BJ (cell line): ENCODE measurements around the gene TBXAS1. TPM values are rescaled to one million over a fixed set of nuclear protein-coding genes. Genes with fewer than 3 reads are reported as not detected.

ENCODE experiments used
- CTCF ChIA-PET: fragments of 350-600 bp; formaldehyde crosslinking; extraction: SDS; loops from one replicate; lab custom pipeline; 2021; ENCODE audit warnings: antibody characterized with exemption, inconsistent platforms; lab: Yijun Ruan, JAX
- POLR2A ChIA-PET: fragments of 300-600 bp; sonication (Branson Sonifier 250); formaldehyde crosslinking; extraction: SDS; loops from one replicate; lab custom pipeline; 2021; ENCODE audit warnings: antibody characterized with exemption; lab: Charles Lee
- DNase-seq: peaks from one replicate; pipeline ENCODE4 v3.0.0-alpha.2; 2011; ENCODE audit warnings: low read depth
- H3K27me3 ChIP-seq: 2 replicates; pipeline ENCODE4 v1.6.0; 2011; ENCODE audit warnings: low read length; ENCODE audit not compliant: control insufficient read depth, insufficient read depth
- H3K36me3 ChIP-seq: 2 replicates; pipeline ENCODE4 v1.5.1; 2011; ENCODE audit warnings: low read length; ENCODE audit not compliant: control insufficient read depth, insufficient read depth
- H3K4me3 ChIP-seq: 2 replicates; pipeline ENCODE4 v1.5.1; 2011; ENCODE audit warnings: low read depth, mild to moderate bottlenecking, control low read depth, low read length
- CTCF ChIP-seq: IDR thresholded peaks from 2 replicates; pipeline ENCODE4 v1.5.1; 2011; ENCODE audit warnings: low read depth, mild to moderate bottlenecking, control low read depth, inconsistent platforms, low read length, moderate library complexity; ENCODE audit not compliant: insufficient read depth
- polyA plus RNA-seq: library from polyadenylated mRNA; depleted of rRNA; stranded (reverse); fragments of >200 nt; gene quantifications from 2 replicates; pipeline ENCODE4 v1.2.3, GENCODE V29; 2011

Gene TBXAS1
- polyA plus RNA-seq, 1 experiment: 0.16 TPM

- POLR2A ChIA-PET: no interaction called here
Measured at GRCh38 chr7:140041659-140042385, 212.8 kb downstream of the TBXAS1 start.

GRCh38 chr7:140042386-140042670 lies 213.3 kb downstream of the TBXAS1 start:
- POLR2A ChIA-PET: no interaction called here
- TF ChIP-seq CTCF: no peak
- H3K4me3 ChIP-seq: no peak overlapping the region
- CTCF ChIA-PET: interaction anchor here (0.8 kb wide), 1 partner anchor 15 kb away, joined by 3 read pairs; no protein-coding TSS in a partner anchor
- no peak for DNase-seq
- peaks cover 3% of the 10 kb centered on the region; the same call in 1 of the 2 replicates for H3K36me3 ChIP-seq
- H3K27me3 ChIP-seq: no peaks in the 10 kb centered on the region

More at GRCh38 chr7:140041659-140042385, 212.8 kb downstream of the TBXAS1 start:
- peaks cover 5% of the 10 kb centered on the region; the same call in 1 of the 2 replicates for H3K36me3 ChIP-seq
- H3K4me3 ChIP-seq: no peak overlapping the region
- no peak for TF ChIP-seq CTCF
- CTCF ChIA-PET: interaction anchor here (0.8 to 0.9 kb wide), 2 partner anchors 9 to 16 kb away, joined by 3 read pairs; no protein-coding TSS in a partner anchor
- DNase-seq: no peak
- H3K27me3 ChIP-seq: no peaks in the 10 kb centered on the region

DNA sequence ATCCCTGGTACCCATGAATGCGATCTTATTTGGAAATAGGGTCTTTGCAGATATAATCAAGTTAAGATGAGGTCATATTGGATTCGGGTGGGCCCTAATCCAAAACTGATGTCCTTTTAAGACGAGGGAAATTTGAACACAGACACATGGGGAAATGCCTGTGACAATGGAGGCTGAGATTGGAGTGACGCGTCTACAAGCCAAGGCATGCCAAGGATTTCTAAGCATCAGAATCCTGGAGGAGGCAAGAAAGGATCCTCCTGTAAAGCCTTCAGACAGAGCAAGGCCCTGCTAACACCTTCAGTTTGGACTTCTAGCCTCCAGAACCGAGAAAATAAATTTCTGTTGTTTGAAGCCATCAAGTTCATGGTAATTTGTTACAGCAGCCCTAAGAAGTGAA lies 215.2 kb downstream of the TBXAS1 start:
- no peak for DNase-seq
- ChIA-PET CTCF (no interaction called here), POLR2A (no interaction called here)
- H3K4me3 ChIP-seq: no peak overlapping the region
- peaks cover 2% of the 10 kb centered on the region; the same call in 1 of the 2 replicates for H3K36me3 ChIP-seq
- no peaks in the 10 kb centered on the region for H3K27me3 ChIP-seq
- no peak for TF ChIP-seq CTCF

DNA sequence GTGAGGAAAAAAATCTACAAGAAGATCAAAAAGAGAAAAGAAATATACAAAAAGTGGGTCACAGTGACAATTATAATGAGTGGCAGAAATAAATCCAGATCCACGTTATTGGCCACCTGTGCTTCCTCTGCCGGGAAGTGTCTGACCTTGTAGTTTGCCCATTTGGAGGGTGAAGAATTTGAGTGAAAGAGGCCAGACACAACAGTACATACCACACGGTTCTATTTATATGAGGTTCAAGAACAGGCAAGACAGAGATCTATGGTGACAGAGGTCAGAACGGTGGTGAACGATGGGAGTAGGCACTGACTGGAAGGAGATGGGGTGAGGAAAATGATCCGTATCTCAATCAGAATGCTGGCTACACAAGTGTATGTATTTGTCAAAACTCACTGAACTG lies 216.6 kb downstream of the TBXAS1 start:
- no peak for DNase-seq
- no peak for TF ChIP-seq CTCF
- POLR2A ChIA-PET: no interaction called here

GRCh38 chr7:140047197-140047596 lies 218.1 kb downstream of the TBXAS1 start:
- CTCF ChIA-PET: no interaction called here

More for the DNA sequence above, 216.6 kb downstream of the TBXAS1 start:
- no peaks in the 10 kb centered on the region for H3K27me3 ChIP-seq
- no peak overlapping the region for H3K4me3 ChIP-seq
- CTCF ChIA-PET: no interaction called here
- no peaks in the 10 kb centered on the region for H3K36me3 ChIP-seq

More at GRCh38 chr7:140047197-140047596, 218.1 kb downstream of the TBXAS1 start:
- H3K27me3 ChIP-seq: no peaks in the 10 kb centered on the region
- POLR2A ChIA-PET: no interaction called here
- DNase-seq: no peak
- H3K36me3 ChIP-seq: no peaks in the 10 kb centered on the region
- TF ChIP-seq CTCF: no peak
- H3K4me3 ChIP-seq: no peak overlapping the region
